Measurements from ENCODE around the gene KIF22. TPM values are rescaled to one million over a fixed set of nuclear protein-coding genes. Genes with fewer than 3 reads are reported as not detected.

KIF22 gene
- total RNA-seq, 2 donors from 2014 or later = 58.5 to 89.6 TPM

GRCh38 chr16:29809850-29810698 is 19.5 kb downstream of the KIF22 start:
- DNase-seq (ENCODE audit: low spot score) = no peak
- intact Hi-C loops (cut with DNase I) = loop anchor here (5.0 to 10.0 kb wide), 2 partner anchors 187 to 845 kb away; partner anchors contain the start of genes FBRS, HIRIP3, INO80E and PRR14
- H3K4me3 ChIP-seq = peak overlapping the region in 1 of 2 donors; percentile 56
- peak overlapping the region; percentile 91 for H3K27ac ChIP-seq
- peaks cover 24% of the 10 kb centered on the region for H3K4me1 ChIP-seq (replicated peaks)
- no peak for TF ChIP-seq POLR2AphosphoS5 (IDR thresholded peaks at IDR 0.05)
- TF ChIP-seq, protein P1, sequence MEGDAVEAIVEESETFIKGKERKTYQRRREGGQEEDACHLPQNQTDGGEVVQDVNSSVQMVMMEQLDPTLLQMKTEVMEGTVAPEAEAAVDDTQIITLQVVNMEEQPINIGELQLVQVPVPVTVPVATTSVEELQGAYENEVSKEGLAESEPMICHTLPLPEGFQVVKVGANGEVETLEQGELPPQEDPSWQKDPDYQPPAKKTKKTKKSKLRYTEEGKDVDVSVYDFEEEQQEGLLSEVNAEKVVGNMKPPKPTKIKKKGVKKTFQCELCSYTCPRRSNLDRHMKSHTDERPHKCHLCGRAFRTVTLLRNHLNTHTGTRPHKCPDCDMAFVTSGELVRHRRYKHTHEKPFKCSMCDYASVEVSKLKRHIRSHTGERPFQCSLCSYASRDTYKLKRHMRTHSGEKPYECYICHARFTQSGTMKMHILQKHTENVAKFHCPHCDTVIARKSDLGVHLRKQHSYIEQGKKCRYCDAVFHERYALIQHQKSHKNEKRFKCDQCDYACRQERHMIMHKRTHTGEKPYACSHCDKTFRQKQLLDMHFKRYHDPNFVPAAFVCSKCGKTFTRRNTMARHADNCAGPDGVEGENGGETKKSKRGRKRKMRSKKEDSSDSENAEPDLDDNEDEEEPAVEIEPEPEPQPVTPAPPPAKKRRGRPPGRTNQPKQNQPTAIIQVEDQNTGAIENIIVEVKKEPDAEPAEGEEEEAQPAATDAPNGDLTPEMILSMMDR (IDR thresholded peaks at IDR 0.05) = no peak
- WGBS = 36% methylated on average over 23 of the region's 23 CpGs
- H3K36me3 ChIP-seq = peaks cover 0 to 2% of the 10 kb centered on the region in 2 donors
- no peaks in the 10 kb centered on the region for H3K27me3 ChIP-seq (replicated peaks; ENCODE audit: insufficient read depth)
- H3K9me3 ChIP-seq = no peaks in the 10 kb centered on the region

GRCh38 chr16:29810699-29811169 is 20.2 kb downstream of the KIF22 start:
- no peak for DNase-seq (ENCODE audit: low spot score)
- intact Hi-C loops (cut with DNase I) = loop anchor here (5.0 kb wide), 1 partner anchor 187 kb away; the partner anchor contains the start of genes HIRIP3 and INO80E
- peaks cover 27% of the 10 kb centered on the region for H3K4me1 ChIP-seq (replicated peaks)
- 22% methylated on average over 9 of the region's 9 CpGs for WGBS
- peak overlapping the region; percentile 91 for H3K27ac ChIP-seq
- H3K4me3 ChIP-seq = peak overlapping the region in 1 of 2 donors; percentile 44
- H3K36me3 ChIP-seq = peaks cover 0 to 2% of the 10 kb centered on the region in 2 donors
- no peaks in the 10 kb centered on the region for H3K9me3 ChIP-seq
- no peaks in the 10 kb centered on the region for H3K27me3 ChIP-seq (replicated peaks; ENCODE audit: insufficient read depth)
- TF ChIP-seq, protein P1 (IDR thresholded peaks at IDR 0.05) = no peak
- TF ChIP-seq POLR2AphosphoS5 (IDR thresholded peaks at IDR 0.05) = no peak
- TF ChIP-seq POLR2A (IDR thresholded peaks at IDR 0.05) = no peak

- intact Hi-C loops (cut with DNase I) = loop anchor here (5.0 kb wide), 1 partner anchor 186 kb away; the partner anchor contains the start of genes HIRIP3 and INO80E
- no peaks in the 10 kb centered on the region for H3K27me3 ChIP-seq (replicated peaks; ENCODE audit: insufficient read depth)
- H3K27ac ChIP-seq = peak overlapping the region; percentile 91
- H3K36me3 ChIP-seq = peaks cover 0 to 2% of the 10 kb centered on the region in 2 donors
- under 1% methylated on average over 31 of the region's 31 CpGs for WGBS
- peak; percentile 97 for DNase-seq (ENCODE audit: low spot score)
- TF ChIP-seq POLR2A (IDR thresholded peaks at IDR 0.05) = peak; percentile 75
- TF ChIP-seq, protein P1 (IDR thresholded peaks at IDR 0.05) = peak in 1 of 4 experiments; percentile 25
- TF ChIP-seq POLR2AphosphoS5 (IDR thresholded peaks at IDR 0.05) = peak; percentile 93
- H3K9me3 ChIP-seq = no peaks in the 10 kb centered on the region
- H3K4me1 ChIP-seq (replicated peaks) = peaks cover 27% of the 10 kb centered on the region
- H3K4me3 ChIP-seq = peak overlapping the region; percentile 44 to 52
Observed at GRCh38 chr16:29811170-29811895, 20.8 kb downstream of the KIF22 start.

DNA sequence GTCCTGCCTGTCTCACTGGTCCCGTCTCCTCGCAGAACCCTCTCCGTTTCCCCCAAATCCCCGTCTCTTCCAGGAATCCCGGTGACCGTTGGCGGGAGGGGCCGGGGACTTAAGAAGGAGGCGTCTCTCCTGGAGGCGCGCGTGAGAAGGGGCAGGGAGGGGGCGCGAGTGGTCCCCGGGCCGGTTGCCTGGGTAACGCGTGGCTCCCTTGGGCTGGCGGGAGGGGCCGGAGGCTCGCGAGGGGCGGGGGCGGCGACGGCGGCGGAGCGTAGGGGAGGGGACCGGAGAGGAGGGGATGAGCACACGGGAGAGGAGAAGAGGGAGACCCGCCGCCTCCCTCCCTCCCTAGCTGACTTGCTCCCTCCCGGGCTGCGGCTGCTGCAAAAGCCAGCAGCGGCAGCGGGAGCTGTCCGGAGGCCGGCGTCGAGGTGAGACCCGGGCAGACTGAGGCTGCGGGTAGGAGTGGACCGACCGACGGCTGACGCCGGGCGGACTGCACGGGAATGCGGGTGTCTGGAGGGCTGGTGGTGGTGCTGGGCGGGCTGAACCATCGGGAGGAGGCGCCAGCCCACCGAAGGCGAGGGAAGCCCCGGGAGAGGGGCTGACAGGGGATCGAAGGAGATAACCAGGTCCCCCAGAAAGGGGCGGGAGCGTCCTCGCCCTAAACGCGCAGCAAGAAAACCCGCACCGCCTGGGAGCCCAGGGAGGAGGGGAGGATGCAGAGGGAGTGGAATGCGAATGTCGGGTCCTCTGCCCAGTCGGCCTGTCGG is 21.5 kb downstream of the KIF22 start, which contains the start of gene PRRT2:
Gene PRRT2, plus strand, starts transcription at position 298 of the 770 bp plus-strand sequence. CDS start 862 bp downstream, outside the sequence.
- intact Hi-C loops (cut with DNase I) = loop anchor here (5.0 kb wide), 1 partner anchor 185 kb away; the partner anchor contains the start of genes HIRIP3 and INO80E
- Histone ChIP-seq H3K27me3 (replicated peaks; ENCODE audit: insufficient read depth) (no peaks in the 10 kb centered on the region), H3K36me3 (peaks cover 0 to 2% of the 10 kb centered on the region in 2 donors), H3K9me3 (no peaks in the 10 kb centered on the region), H3K4me1 (replicated peaks) (peaks cover 27% of the 10 kb centered on the region), H3K4me3 (peak within 1 kb of the TSS; percentile 44 to 52), H3K27ac (peak within 1 kb of the TSS; percentile 91)
- DNase-seq (ENCODE audit: low spot score) = peak; percentile 34
- TF ChIP-seq POLR2A (IDR thresholded peaks at IDR 0.05) (no peak), POLR2AphosphoS5 (IDR thresholded peaks at IDR 0.05) (no peak)
- TF ChIP-seq, protein P1 (IDR thresholded peaks at IDR 0.05) = no peak
- 3% methylated on average over 60 of the region's 69 CpGs for WGBS

All from prostate gland (tissue), 2 donors.